Measurements from ENCODE around the gene ADRM1. TPM values are rescaled to one million over a fixed set of nuclear protein-coding genes. Genes with fewer than 3 reads are reported as not detected.

Gene ADRM1
- total RNA-seq, 1 experiment from 2014 or later: 452 TPM

DNA sequence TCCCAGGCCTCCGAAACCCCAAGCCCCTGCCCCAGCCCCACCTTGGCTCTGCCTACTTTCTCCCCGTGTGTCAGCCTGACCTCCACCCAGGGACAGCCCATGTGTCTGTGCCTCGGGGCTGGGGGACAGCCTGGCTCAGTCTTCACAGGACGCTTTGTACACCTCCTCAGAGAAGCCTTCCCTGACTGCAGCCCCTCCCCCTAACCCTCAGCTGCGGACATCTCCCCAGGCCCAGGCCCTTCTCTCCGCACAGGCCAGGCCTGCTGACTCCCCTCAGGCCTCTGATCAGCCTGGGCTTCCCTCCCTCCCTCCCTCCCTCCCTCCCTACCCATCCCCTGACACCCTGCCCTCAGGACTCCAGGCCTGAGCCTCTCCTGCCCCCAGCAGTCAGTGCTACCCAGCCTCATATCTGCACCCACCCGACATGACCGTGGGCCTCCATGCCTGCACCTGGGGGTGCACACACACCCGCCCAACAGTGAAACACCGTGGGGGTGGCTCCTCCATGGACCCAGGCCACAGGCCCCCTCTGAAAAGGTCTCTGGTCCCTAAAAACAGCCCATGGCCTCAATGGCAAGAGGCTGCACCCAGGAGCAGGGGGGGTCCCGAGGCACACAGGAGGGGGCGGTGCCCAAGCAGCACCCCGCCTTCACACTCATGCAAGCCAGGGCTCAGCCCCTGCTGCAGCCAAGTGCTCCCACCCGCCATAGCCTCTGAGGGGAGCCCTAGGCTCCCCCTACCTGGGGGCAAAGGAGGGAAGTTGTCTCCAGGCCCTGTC is 51.4 kb downstream of the ADRM1 start:
- no peak for DNase-seq (ENCODE audit: low read depth)

DNA sequence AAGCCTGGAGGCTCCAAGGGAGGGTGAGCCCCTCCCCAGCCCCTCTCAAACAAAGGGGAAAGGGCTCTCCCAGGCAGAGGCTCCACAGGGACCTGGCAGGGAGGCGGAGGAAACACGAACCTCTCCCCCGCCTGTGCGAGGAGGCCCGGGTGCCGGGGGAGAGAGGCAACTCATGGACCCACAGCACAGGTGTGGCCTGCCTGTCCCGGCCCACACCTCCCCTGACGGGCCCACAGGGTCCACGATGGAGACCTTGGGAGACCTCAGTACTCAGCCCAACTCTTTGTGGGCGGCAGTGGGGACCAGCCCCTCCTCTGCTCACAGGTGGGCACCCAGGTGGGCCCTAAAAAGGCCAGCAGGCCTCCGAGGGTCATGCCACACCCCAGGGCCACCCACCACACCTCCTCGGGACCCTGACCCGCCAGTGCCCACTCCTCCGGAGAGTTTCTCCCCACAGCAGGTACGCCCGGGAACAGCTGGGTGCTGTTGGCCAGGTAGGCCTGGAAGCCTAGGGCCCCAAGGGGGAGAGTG is 52.1 kb downstream of the ADRM1 start:
- no peak for DNase-seq (ENCODE audit: low read depth)

DNA sequence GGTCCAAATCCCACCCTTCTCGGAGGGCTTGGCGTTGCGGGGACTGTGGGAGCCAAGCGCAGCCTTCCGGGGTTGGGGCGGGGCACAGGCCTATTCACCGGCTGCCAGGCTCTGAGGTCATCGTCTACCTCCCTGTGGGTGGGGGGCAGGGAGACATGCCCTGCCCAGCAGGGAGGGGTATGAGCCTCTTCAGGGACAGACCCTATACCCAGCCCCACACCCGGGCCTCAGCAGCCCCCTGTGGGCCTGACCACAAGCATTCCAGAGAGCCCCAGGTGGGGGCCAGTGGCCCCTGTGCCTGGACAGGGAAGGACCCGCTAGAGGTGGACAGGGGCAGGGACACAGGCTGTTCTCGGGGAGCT is 52.7 kb downstream of the ADRM1 start:
- no peak for DNase-seq (ENCODE audit: low read depth)

DNA sequence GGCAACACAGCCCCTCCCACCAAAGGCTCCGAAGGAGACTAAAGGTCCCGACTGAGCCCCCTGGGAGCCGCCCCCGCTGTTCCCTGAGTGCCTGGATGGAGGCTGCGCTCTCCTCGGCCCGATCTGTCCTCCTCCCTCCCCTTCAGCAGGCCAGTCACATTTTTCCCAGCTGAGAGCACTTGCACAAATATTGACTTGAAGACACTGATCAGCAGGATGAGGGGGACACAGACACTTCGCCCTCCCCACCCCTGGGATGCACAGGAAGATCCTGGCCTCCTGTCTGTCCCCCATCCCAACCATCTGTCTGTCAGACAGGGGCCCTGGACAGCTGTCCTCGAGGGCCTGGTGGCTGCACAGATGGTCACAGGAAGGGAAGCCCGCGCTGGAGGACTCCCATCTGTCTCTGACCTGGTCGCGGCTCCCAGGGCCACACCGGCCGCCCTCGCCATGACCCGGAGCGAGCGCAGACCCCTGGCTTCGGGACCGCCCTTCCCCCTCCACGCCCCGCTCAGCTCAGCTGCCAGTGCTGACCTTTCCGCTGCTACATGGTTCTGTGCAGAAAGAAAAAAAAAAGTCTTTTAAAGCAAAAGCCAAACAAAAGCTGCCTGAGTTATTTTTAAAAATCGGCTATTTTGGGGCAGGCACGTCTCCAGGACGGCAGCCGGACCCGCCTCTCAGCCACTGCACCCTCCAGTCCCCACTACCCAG is 53.2 kb downstream of the ADRM1 start:
- no peak for DNase-seq (ENCODE audit: low read depth)

DNA sequence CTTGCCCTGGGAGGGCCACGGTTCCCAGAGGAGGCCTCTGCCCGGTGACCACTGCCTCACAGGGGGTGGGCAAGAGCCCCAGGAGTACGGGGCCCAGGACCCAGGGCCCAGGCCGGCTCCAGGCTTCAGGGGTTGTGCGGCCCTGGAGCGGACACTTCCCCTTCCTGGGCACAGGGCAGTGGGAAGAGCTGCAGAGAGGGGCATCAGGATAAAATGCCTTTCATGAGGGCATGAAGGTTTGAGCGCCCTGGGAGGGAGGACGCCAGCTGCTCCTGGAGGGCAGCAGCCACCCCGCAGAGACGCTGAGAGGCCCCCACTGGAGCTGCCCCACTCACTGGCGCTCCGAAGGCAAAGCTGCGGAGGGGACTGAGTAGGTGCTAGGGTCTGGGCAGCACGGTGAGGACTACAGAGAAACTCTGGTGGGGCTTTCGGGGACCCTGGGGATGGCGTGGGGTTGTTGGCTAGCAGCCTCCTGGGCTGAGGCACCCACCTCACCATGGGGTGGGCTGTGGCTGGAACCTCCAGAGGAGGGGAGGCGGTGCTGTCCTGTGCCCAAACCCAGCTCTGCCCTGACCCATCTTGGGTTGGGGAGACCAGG is 53.9 kb downstream of the ADRM1 start:
- DNase-seq (ENCODE audit: low read depth): no peak

DNA sequence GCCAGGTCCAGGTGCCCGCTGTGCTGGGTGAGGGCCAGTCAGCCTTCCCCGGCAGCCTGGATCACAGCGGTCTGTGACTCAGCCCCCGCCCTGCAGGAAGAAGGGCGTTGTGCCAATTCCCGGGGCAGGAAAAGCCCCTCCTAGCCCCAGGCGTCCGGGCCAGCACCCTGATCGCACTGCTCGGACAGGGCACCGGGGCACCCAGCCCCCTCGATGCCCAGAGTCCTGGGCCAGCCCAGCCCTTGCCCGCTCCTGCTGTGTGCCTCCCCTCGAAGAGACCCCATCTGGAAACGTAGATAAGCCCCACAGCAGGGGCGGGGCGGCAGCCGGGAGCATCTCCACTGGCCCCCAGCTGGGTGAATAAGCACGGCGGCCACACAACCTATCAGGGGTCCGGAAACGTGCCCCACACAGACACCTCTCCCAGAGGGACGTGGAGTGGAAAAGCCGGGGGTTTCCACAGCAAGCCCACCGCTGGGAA is 54.4 kb downstream of the ADRM1 start:
- peak; percentile 80 for DNase-seq (ENCODE audit: low read depth)

DNA sequence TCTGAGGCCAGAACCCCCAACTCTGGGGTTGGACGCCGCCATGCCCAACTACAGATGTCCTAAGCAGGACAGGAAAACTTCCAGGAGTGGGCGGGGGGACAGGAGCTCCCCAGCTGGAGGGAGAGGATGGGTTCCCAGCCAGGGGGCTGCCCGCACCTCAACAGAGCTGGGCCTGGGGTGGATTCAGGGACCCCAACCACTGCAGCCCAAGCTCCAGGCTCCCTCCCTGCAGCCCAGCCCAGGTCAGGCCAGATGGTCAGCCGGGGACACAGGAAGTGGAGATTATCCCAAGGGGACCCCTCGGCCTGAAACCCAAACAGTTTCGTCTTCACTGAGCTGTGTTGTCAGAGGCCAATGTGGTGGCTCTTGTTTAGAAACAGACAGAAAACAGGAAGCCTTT is 54.9 kb downstream of the ADRM1 start:
- no peak for DNase-seq (ENCODE audit: low read depth)

Other genes starting within 250 kb of the ADRM1 start
- 3.2 and 6.1 TPM in 2 replicates for gene TAF4, start 237.1 kb upstream of the ADRM1 start, total RNA-seq (2014; rRNA removed; shearing (Covaris generic))
- 35.6 and 39.7 TPM in 2 replicates for gene LSM14B, start 180.5 kb upstream of the ADRM1 start, total RNA-seq (2014; rRNA removed; shearing (Covaris generic))
- gene PSMA7, start 159.6 kb upstream of the ADRM1 start, total RNA-seq (2014; rRNA removed; shearing (Covaris generic)): 550 and 564 TPM in 2 replicates
- gene SS18L1, start 159.2 kb upstream of the ADRM1 start, total RNA-seq (2014; rRNA removed; shearing (Covaris generic)): 12.8 and 13.0 TPM in 2 replicates
- 36.8 and 39.1 TPM in 2 replicates for gene MTG2, start 120.0 kb upstream of the ADRM1 start, total RNA-seq (2014; rRNA removed; shearing (Covaris generic))
- gene HRH3, start 82.7 kb upstream of the ADRM1 start, total RNA-seq (2014; rRNA removed; shearing (Covaris generic)): not detected in 2 replicates
- gene OSBPL2, start 64.5 kb upstream of the ADRM1 start, total RNA-seq (2014; rRNA removed; shearing (Covaris generic)): 13.4 and 17.6 TPM in 2 replicates
- gene LAMA5, start 64.3 kb downstream of the ADRM1 start, total RNA-seq (2014; rRNA removed; shearing (Covaris generic)): 12.1 and 20.1 TPM in 2 replicates
- gene RPS21, start 84.1 kb downstream of the ADRM1 start, total RNA-seq (2014; rRNA removed; shearing (Covaris generic)): 2,418 and 4,004 TPM in 2 replicates
- 2.9 and 3.3 TPM in 2 replicates for gene CABLES2, start 104.3 kb downstream of the ADRM1 start, total RNA-seq (2014; rRNA removed; shearing (Covaris generic))
- gene RBBP8NL, start 124.5 kb downstream of the ADRM1 start, total RNA-seq (2014; rRNA removed; shearing (Covaris generic)): not detected in 2 replicates
- gene GATA5, start 173.0 kb downstream of the ADRM1 start, total RNA-seq (2014; rRNA removed; shearing (Covaris generic)): not detected in 2 replicates

Measured in HT1080 (cell line).